ENCODE results near the gene ENTPD7.

DNA sequence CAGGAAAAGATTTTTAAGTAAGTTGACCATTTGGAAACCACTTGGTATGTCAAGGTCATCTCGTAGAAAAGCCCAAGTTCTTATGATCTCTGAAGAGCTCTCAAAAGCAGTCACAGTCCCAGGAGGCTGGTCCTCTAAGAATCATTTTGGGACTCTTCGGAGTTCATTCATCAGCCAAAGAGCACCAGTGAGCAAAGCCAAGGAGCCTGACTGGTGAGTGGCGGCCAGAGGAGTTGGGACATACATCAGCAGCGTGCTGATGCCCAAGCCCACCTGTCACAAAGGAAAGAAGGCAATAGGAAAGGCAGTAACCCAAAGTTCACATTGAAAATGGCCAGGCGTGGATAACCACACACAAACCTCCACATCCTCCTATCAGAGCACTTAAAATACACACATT is 55.1 kb downstream of the ENTPD7 start:
- TF ChIP-seq CTCF (IDR thresholded peaks at IDR 0.05; ENCODE audit: poor library complexity) (no peak), EZH2 (IDR thresholded peaks at IDR 0.05; ENCODE audit: borderline replicate concordance) (no peak)

All from hepatocyte (in vitro differentiated cells).